Chondrocyte (in vitro differentiated cells): ENCODE measurements around the gene UBE2S. TPM values are rescaled to one million over a fixed set of nuclear protein-coding genes. Genes with fewer than 3 reads are reported as not detected.

Experiments
- DNase-seq: peaks from one replicate; pipeline ENCODE4 v3.0.0; 2021; ENCODE audit warnings: mixed read lengths, low spot score
- H3K27ac Mint-ChIP-seq: one replicate; pipeline ENCODE4 v1.8.0; 2021; ENCODE audit warnings: mild to moderate bottlenecking, moderate library complexity, mixed read lengths; ENCODE audit not compliant: unreplicated experiment
- H3K27me3 Mint-ChIP-seq: 2 replicates; pipeline ENCODE4 v1.8.0; 2021; ENCODE audit warnings: low read depth, mixed read lengths
- H3K36me3 Mint-ChIP-seq: 2 replicates; pipeline ENCODE4 v1.8.0; 2021; ENCODE audit warnings: low read depth, mixed read lengths
- H3K4me1 Mint-ChIP-seq: 2 replicates; pipeline ENCODE4 v1.8.0; 2021; ENCODE audit warnings: low read depth, mild to moderate bottlenecking, mixed read lengths
- H3K4me3 Mint-ChIP-seq: one replicate; pipeline ENCODE4 v1.8.0; 2021; ENCODE audit warnings: mild to moderate bottlenecking, moderate library complexity, mixed read lengths; ENCODE audit not compliant: unreplicated experiment
- H3K9me3 Mint-ChIP-seq: 2 replicates; pipeline ENCODE4 v1.8.0; 2021; ENCODE audit warnings: low read depth, mixed read lengths
- CTCF ChIP-seq: fragments of 200-600 bp; sonication (generic); IDR thresholded peaks from 2 replicates; pipeline ENCODE4 v1.5.0; 2021; ENCODE audit warnings: antibody characterized with exemption, mild to moderate bottlenecking, moderate library complexity
- total RNA-seq: library from RNA; stranded (reverse); gene quantifications from 3 replicates; pipeline ENCODE4 v1.2.1, GENCODE V29; 2021

The UBE2S gene
- total RNA-seq, 1 donor from 2014 or later: 79.7 TPM

GRCh38 chr19:55432241-55432959, 24.8 kb upstream of the UBE2S start:
- no peak for DNase-seq
- no peak for TF ChIP-seq CTCF
- Mint-ChIP-seq H3K4me3 (no peak overlapping the region), H3K27ac (no peak overlapping the region), H3K36me3 (no peaks in the 10 kb centered on the region), H3K9me3 (peaks cover 3% of the 10 kb centered on the region), H3K4me1 (no peaks in the 10 kb centered on the region), H3K27me3 (peaks cover 7% of the 10 kb centered on the region)

GRCh38 chr19:55431183-55431582, 23.6 kb upstream of the UBE2S start:
- H3K36me3 Mint-ChIP-seq: no peaks in the 10 kb centered on the region
- H3K9me3 Mint-ChIP-seq: no peaks in the 10 kb centered on the region
- TF ChIP-seq CTCF: no peak
- peaks cover 3% of the 10 kb centered on the region for H3K27me3 Mint-ChIP-seq
- no peaks in the 10 kb centered on the region for H3K4me1 Mint-ChIP-seq
- no peak overlapping the region for H3K4me3 Mint-ChIP-seq
- H3K27ac Mint-ChIP-seq: no peak overlapping the region
- no peak for DNase-seq

GRCh38 chr19:55426042-55426441, 18.5 kb upstream of the UBE2S start:
- no peak for DNase-seq
- peaks cover 17% of the 10 kb centered on the region for H3K27me3 Mint-ChIP-seq
- no peak overlapping the region for H3K27ac Mint-ChIP-seq
- no peaks in the 10 kb centered on the region for H3K36me3 Mint-ChIP-seq
- H3K4me3 Mint-ChIP-seq: no peak overlapping the region
- H3K4me1 Mint-ChIP-seq: no peaks in the 10 kb centered on the region
- no peak for TF ChIP-seq CTCF
- no peaks in the 10 kb centered on the region for H3K9me3 Mint-ChIP-seq

- no peak overlapping the region for H3K27ac Mint-ChIP-seq
Observed at GRCh38 chr19:55424518-55424917, 16.9 kb upstream of the UBE2S start.

More at GRCh38 chr19:55424518-55424917, 16.9 kb upstream of the UBE2S start:
- TF ChIP-seq CTCF: no peak
- no peaks in the 10 kb centered on the region for H3K9me3 Mint-ChIP-seq
- no peaks in the 10 kb centered on the region for H3K4me1 Mint-ChIP-seq
- H3K4me3 Mint-ChIP-seq: no peak overlapping the region
- no peak for DNase-seq
- H3K36me3 Mint-ChIP-seq: no peaks in the 10 kb centered on the region
- H3K27me3 Mint-ChIP-seq: peaks cover 17% of the 10 kb centered on the region
